Trophoblast cell (in vitro differentiated cells and primary cell): ENCODE results near the gene TMPRSS4.

Experiments
- DNase-seq, 2 donors: peaks; one replicate each; pipeline ENCODE4 v3.0.0-alpha.2; 2016
- H2AFZ ChIP-seq: 2 replicates; pipeline ENCODE4 v1.6.1; 2013; ENCODE audit warnings: low read length, moderate library complexity, mild to moderate bottlenecking; ENCODE audit not compliant: insufficient read depth, poor library complexity
- H2AK5ac ChIP-seq: 2 replicates; pipeline ENCODE4 v1.6.1; 2013; ENCODE audit warnings: mild to moderate bottlenecking, low read length
- H2BK120ac ChIP-seq: 2 replicates; pipeline ENCODE4 v1.6.1; 2013; ENCODE audit warnings: low read length, mild to moderate bottlenecking, moderate library complexity; ENCODE audit not compliant: insufficient read depth, poor library complexity
- H2BK12ac ChIP-seq: 2 replicates; pipeline ENCODE4 v1.6.1; 2013; ENCODE audit warnings: mild to moderate bottlenecking, low read length, moderate library complexity
- H2BK5ac ChIP-seq: 2 replicates; pipeline ENCODE4 v1.6.1; 2013; ENCODE audit warnings: low read length, low read depth, moderate library complexity, mild to moderate bottlenecking; ENCODE audit not compliant: poor library complexity
- H3K14ac ChIP-seq: 2 replicates; pipeline ENCODE4 v1.6.1; 2013; ENCODE audit warnings: mild to moderate bottlenecking, low read length
- H3K18ac ChIP-seq: 2 replicates; pipeline ENCODE4 v1.6.1; 2013; ENCODE audit warnings: mild to moderate bottlenecking, low read length
- H3K23ac ChIP-seq: 2 replicates; pipeline ENCODE4 v1.6.1; 2013; ENCODE audit warnings: low read length
- H3K27ac ChIP-seq: 2 replicates; pipeline ENCODE4 v1.5.1; 2013; ENCODE audit warnings: low read depth, mild to moderate bottlenecking, inconsistent platforms, low read length, moderate library complexity
- H3K27me3 ChIP-seq: 2 replicates; pipeline ENCODE4 v1.6.1; 2013; ENCODE audit warnings: inconsistent platforms, mild to moderate bottlenecking, low read length, moderate library complexity; ENCODE audit not compliant: insufficient read depth
- H3K36me3 ChIP-seq, 2 experiments: 1 replicate in 1 of 2; 2 replicates in 1 of 2; pipeline ENCODE4 v1.6.1; 2013; ENCODE audit warnings: low read length in 2 of 2, mild to moderate bottlenecking in 2 of 2, moderate library complexity in 1 of 2; ENCODE audit not compliant: insufficient read depth in 2 of 2, control insufficient read depth in 1 of 2
- H3K4ac ChIP-seq: 2 replicates; pipeline ENCODE4 v1.6.1; 2013; ENCODE audit warnings: low read depth, mild to moderate bottlenecking, low read length, moderate library complexity
- H3K4me1 ChIP-seq, 2 experiments: 1 replicate in 1 of 2; 2 replicates in 1 of 2; pipeline ENCODE4 v1.6.1; 2013; ENCODE audit warnings: low read length in 2 of 2, mild to moderate bottlenecking in 2 of 2, moderate library complexity in 1 of 2; ENCODE audit not compliant: insufficient read depth in 2 of 2, control insufficient read depth in 1 of 2
- H3K4me2 ChIP-seq: 2 replicates; pipeline ENCODE4 v1.6.1; 2013; ENCODE audit warnings: inconsistent platforms, mild to moderate bottlenecking, low read length, moderate library complexity
- H3K4me3 ChIP-seq: 2 replicates; pipeline ENCODE4 v1.5.1; 2013; ENCODE audit warnings: mild to moderate bottlenecking, low read depth, low read length, inconsistent platforms
- H3K79me1 ChIP-seq: one replicate; pipeline ENCODE4 v1.6.1; 2013; ENCODE audit warnings: low read length
- H3K79me2 ChIP-seq: 2 replicates; pipeline ENCODE4 v1.6.1; 2013; ENCODE audit warnings: low read length, mild to moderate bottlenecking; ENCODE audit not compliant: control insufficient read depth, insufficient read depth, poor library complexity
- H3K9ac ChIP-seq: 2 replicates; pipeline ENCODE4 v1.6.1; 2013; ENCODE audit warnings: mild to moderate bottlenecking, low read length
- H3K9me3 ChIP-seq: 2 replicates; pipeline ENCODE4 v1.6.1; 2013; ENCODE audit warnings: low read depth, mild to moderate bottlenecking, control low read depth, inconsistent platforms, low read length; ENCODE audit not compliant: insufficient read depth
- H4K12ac ChIP-seq: 2 replicates; pipeline ENCODE4 v1.6.1; 2013; ENCODE audit warnings: low read depth, mild to moderate bottlenecking, low read length, moderate library complexity
- H4K8ac ChIP-seq: 2 replicates; pipeline ENCODE4 v1.6.1; 2013; ENCODE audit warnings: low read depth, mild to moderate bottlenecking, low read length, moderate library complexity
- H4K91ac ChIP-seq: one replicate; pipeline ENCODE4 v1.6.1; 2013; ENCODE audit warnings: low read depth, mild to moderate bottlenecking, low read length, moderate library complexity
- WGBS: extraction: QIAGEN DNeasy Blood & Tissue Kit; methylation state at CpG from one replicate; pipeline ENCODE4 v1.1.7; 2013; ENCODE audit warnings: missing lambda C conversion rate; ENCODE audit not compliant: insufficient read length, insufficient coverage; ENCODE audit errors: extremely low coverage; 5-methylcytosine and 5-hydroxymethylcytosine counted together

The TMPRSS4 gene

DNA sequence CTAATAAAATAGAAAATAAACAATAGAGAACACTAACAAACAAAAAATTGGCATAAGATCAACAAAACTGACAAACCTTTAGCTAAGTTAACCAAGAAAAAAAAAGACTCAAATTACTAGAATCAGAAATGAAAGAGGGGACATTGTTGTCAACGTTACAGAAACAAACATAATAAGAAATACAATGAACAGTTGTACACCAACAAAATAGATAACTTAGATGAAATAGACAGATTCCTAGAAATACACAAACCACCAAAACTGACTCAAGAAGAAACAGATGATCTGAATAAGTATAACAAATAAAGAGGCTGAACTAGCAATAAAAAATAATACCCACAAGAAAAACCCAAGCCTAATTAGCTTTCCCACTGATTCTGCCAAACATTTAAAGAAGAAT is 34.7 kb upstream of the TMPRSS4 start:
- H3K23ac ChIP-seq: no peak overlapping the region
- no peak overlapping the region for H2BK12ac ChIP-seq
- H4K12ac ChIP-seq: no peak overlapping the region
- DNase-seq: no peak
- WGBS: no CpG with 5 or more reads among the region's 1 CpG
- no peak overlapping the region for H3K4ac ChIP-seq
- H3K27me3 ChIP-seq: no peaks in the 10 kb centered on the region
- no peak overlapping the region for H2BK5ac ChIP-seq
- no peak overlapping the region for H3K4me3 ChIP-seq
- no peak overlapping the region for H3K9ac ChIP-seq
- no peaks in the 10 kb centered on the region for H3K79me2 ChIP-seq
- no peaks in the 10 kb centered on the region for H3K36me3 ChIP-seq
- H2AK5ac ChIP-seq: no peak overlapping the region
- H3K27ac ChIP-seq: no peak overlapping the region
- no peak overlapping the region for H3K18ac ChIP-seq
- H3K4me2 ChIP-seq: no peak overlapping the region
- no peaks in the 10 kb centered on the region for H3K9me3 ChIP-seq
- H3K4me1 ChIP-seq: no peaks in the 10 kb centered on the region
- no peaks in the 10 kb centered on the region for H3K79me1 ChIP-seq
- no peak overlapping the region for H3K14ac ChIP-seq
- H4K91ac ChIP-seq: no peak overlapping the region
- no peak overlapping the region for H4K8ac ChIP-seq
- H2BK120ac ChIP-seq: no peak overlapping the region
- H2AFZ ChIP-seq: no peak overlapping the region

- H3K23ac ChIP-seq: no peak overlapping the region
- no peak overlapping the region for H3K4me2 ChIP-seq
- H3K9me3 ChIP-seq: no peaks in the 10 kb centered on the region
- no peaks in the 10 kb centered on the region for H3K27me3 ChIP-seq
- no peaks in the 10 kb centered on the region for H3K79me2 ChIP-seq
- no peak overlapping the region for H3K4ac ChIP-seq
- no peak overlapping the region for H3K4me3 ChIP-seq
- H4K12ac ChIP-seq: no peak overlapping the region
- H4K91ac ChIP-seq: no peak overlapping the region
- no peak for DNase-seq
- no peak overlapping the region for H3K14ac ChIP-seq
- no peak overlapping the region for H3K27ac ChIP-seq
- H3K18ac ChIP-seq: no peak overlapping the region
- no peak overlapping the region for H2BK12ac ChIP-seq
- H2BK120ac ChIP-seq: no peak overlapping the region
- WGBS: no CpG with 5 or more reads among the region's 4 CpGs
- H3K4me1 ChIP-seq: no peaks in the 10 kb centered on the region
- H2AK5ac ChIP-seq: no peak overlapping the region
- no peak overlapping the region for H2BK5ac ChIP-seq
- H3K79me1 ChIP-seq: no peaks in the 10 kb centered on the region
- no peaks in the 10 kb centered on the region for H3K36me3 ChIP-seq
- H2AFZ ChIP-seq: no peak overlapping the region
- H4K8ac ChIP-seq: no peak overlapping the region
- H3K9ac ChIP-seq: no peak overlapping the region
These were observed 34.1 kb upstream of the TMPRSS4 start for GRCh38 chr11:118042796-118043195.

DNA sequence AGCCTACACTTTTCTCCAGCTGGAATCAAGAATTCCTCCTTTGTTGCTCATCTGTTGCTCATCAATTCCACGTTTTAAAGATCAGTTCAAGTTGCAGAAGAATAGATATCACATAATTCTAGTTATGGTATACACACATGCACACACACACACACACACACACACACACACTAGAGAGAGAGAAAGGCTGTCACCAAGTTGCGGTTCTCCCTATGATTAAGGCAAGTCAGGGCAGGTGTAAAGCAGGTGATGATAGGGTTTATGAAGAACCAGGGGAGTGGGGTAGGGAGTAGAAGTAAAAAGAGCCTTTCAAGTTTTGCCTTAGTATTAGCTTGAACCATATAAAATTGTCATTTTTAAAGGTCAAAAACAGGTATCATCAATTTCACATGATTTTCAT is 31.7 kb upstream of the TMPRSS4 start:
- WGBS: no CpG with 5 or more reads among the region's 2 CpGs

DNA sequence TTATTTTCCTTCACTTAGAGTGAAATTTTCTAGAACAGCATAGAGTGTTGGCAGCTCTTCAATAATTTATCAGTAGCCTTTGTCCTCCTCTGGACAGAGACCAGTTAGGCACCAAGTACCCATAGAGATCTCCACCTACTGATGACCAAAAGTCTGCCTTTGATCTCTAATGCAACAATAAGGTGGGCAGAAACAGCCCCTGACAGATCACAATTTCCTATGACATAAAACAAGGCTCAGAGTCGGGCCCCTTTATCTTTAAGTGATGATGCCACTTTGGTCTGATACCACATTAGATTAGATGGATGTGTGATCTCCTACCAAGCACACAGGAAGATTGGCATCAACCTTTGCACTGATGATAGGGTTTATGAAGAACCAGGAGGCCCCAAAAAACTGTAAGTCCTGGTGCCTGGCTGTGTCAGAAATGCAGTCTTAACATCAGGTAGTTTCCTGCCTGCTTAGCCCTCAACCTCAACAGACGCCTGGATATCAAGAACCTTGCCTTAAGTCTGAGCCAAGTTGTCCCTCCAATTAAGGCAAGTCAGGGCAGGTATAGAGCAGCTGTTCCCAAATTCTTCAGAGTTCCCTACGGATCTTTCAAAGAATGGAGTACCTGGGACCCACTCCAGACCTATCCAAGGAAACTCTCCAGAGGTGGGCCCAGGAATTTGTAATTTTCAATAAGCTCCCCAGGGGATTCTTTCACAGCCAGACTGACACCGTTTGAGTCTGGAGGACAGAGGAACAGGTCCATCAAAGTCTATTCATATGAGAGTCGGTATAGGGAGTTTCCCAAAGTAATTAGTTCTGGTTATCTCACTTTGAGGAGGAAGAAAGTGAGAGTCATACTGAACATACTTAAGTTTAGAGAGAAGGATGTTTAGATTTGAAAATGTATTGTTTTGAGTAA is 30.6 kb upstream of the TMPRSS4 start:
- no peak overlapping the region for H2BK12ac ChIP-seq
- H3K4me3 ChIP-seq: no peak overlapping the region
- no peak overlapping the region for H4K91ac ChIP-seq
- H3K27me3 ChIP-seq: no peaks in the 10 kb centered on the region
- no peaks in the 10 kb centered on the region for H3K79me2 ChIP-seq
- H4K12ac ChIP-seq: no peak overlapping the region
- no peak overlapping the region for H3K18ac ChIP-seq
- no peak overlapping the region for H2AK5ac ChIP-seq
- H3K27ac ChIP-seq: no peak overlapping the region
- no peak overlapping the region for H2BK120ac ChIP-seq
- no peaks in the 10 kb centered on the region for H3K79me1 ChIP-seq
- H3K4me2 ChIP-seq: no peak overlapping the region
- no peak overlapping the region for H2AFZ ChIP-seq
- H3K9me3 ChIP-seq: no peaks in the 10 kb centered on the region
- H3K9ac ChIP-seq: no peak overlapping the region
- H4K8ac ChIP-seq: no peak overlapping the region
- WGBS: no CpG with 5 or more reads among the region's 5 CpGs
- no peaks in the 10 kb centered on the region for H3K36me3 ChIP-seq
- no peaks in the 10 kb centered on the region for H3K4me1 ChIP-seq
- H2BK5ac ChIP-seq: no peak overlapping the region
- H3K4ac ChIP-seq: no peak overlapping the region
- H3K14ac ChIP-seq: no peak overlapping the region
- DNase-seq: no peak
- H3K23ac ChIP-seq: no peak overlapping the region

More for the DNA sequence above, 31.7 kb upstream of the TMPRSS4 start:
- no peak overlapping the region for H4K91ac ChIP-seq
- no peak overlapping the region for H2BK5ac ChIP-seq
- no peak overlapping the region for H2AK5ac ChIP-seq
- no peaks in the 10 kb centered on the region for H3K79me2 ChIP-seq
- H3K79me1 ChIP-seq: no peaks in the 10 kb centered on the region
- H4K8ac ChIP-seq: no peak overlapping the region
- no peak overlapping the region for H3K4ac ChIP-seq
- H3K4me1 ChIP-seq: no peaks in the 10 kb centered on the region
- no peak overlapping the region for H3K9ac ChIP-seq
- no peak overlapping the region for H3K18ac ChIP-seq
- no peaks in the 10 kb centered on the region for H3K9me3 ChIP-seq
- no peaks in the 10 kb centered on the region for H3K36me3 ChIP-seq
- no peak overlapping the region for H2AFZ ChIP-seq
- DNase-seq: no peak
- H2BK12ac ChIP-seq: no peak overlapping the region
- H2BK120ac ChIP-seq: no peak overlapping the region
- H3K27me3 ChIP-seq: no peaks in the 10 kb centered on the region
- H3K4me2 ChIP-seq: no peak overlapping the region
- no peak overlapping the region for H3K14ac ChIP-seq
- no peak overlapping the region for H3K27ac ChIP-seq
- H3K4me3 ChIP-seq: no peak overlapping the region
- H3K23ac ChIP-seq: no peak overlapping the region
- no peak overlapping the region for H4K12ac ChIP-seq
